G401 (cell line): ENCODE measurements around the gene CERS3. TPM values are rescaled to one million over a fixed set of nuclear protein-coding genes. Genes with fewer than 3 reads are reported as not detected.

Experiments used
- DNase-seq: peaks from one replicate; pipeline ENCODE4 v3.0.0-alpha.2; 2015; ENCODE audit warnings: low spot score
- in situ Hi-C: cut with HindIII; loops from 2 replicates; pipeline ENCODE4 v1.10.0; 2016; ENCODE audit warnings: low sequenced_read_pairs, mixed read lengths
- total RNA-seq: library from RNA; depleted of rRNA; stranded (reverse); fragments of >200 nt; shearing (Covaris generic); gene quantifications from 2 replicates; pipeline ENCODE4 v1.2.3, GENCODE V29; 2014; rRNA removed

CERS3 gene
- total RNA-seq, 1 experiment from 2014 or later: not detected

DNA sequence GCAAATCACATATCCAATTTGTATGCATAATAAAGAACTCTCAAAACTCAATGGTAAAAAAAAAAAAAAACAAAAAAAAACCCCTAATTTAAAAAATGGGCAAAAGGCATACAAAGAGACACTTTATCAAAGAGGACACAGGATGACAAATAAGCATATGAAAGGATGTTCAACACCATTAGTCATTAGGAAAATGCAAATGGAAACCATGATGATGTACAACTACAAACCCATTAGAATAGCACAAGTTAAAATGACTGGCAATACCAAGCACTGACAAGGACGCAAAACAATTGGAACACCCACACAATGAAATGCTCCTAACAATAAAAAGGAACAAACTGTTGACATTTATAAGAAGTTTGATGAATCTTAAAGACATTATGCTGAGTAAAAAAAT is 123.6 kb downstream of the CERS3 start:
- DNase-seq: no peak
- in situ Hi-C loops: no loop called here

DNA sequence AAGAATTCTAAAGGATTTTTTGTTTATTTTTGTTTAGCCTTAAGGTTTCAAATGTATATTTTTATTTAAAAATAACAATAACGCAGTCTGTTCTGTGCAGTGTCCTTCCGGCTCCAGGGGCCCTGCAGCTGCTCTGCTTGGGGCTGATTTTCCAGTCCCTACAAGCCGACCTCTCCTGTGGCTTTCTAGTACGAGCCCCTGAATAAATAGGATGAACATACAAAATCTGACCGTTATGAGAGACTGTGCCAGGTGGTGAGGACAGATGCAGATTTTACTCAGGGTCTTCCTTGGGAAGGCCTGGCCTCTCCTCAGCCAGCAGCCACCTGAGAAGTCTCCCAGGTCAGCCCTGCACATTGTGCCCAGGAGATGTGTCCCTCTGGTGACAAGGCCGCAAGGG is 127.8 kb downstream of the CERS3 start:
- no peak for DNase-seq
- in situ Hi-C loops: no loop called here

DNA sequence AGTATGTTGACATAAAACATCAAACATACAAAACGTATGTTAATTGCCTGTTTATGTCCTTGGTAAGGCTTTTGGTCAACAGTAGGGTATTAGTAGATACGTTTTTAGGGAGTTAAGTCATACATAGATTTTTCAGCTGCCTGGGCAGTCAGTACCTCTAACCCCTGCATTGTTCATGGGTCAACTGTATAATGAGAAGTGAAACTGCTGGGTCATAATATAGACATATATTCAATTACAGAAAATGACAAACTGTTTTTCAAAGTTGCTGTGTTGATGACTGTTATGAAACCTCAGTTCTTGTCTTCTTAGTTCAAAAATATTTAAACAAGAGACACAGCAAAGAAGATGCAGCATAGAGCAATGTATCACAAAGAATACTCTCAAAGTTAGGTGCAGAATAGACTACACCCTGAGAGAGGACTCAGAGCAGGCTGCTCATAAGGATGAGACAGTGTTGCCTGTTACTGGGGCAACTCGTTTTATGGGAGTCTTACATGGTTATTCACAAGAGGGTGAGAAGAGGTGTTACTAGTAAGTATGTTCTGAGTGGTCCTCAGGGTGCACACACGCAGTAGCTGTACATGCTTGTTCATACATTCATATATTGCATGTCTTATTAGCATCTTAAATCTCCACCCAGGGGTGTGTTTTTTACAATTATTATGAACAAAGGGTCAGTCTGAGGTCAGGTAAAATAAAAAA is 133.9 kb downstream of the CERS3 start:
- in situ Hi-C loops: no loop called here
- DNase-seq: no peak

DNA sequence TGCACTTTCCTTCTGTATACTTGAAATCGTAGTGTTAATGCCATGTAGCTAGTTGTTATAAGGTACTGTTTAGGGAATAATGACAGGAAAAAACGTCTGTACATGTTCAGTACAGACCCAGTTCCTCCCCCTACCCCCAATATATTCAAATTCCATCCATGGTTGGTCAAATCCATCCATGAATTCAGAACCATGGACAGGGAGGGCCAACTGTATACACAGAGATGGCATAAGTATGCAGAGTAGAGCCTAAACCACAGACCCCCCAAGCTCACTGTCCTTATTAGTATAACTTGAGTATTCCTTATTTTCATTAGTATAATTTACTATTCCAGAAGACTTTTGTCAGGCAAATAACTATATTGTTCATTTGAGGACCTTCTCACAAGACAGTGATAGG is 135.7 kb downstream of the CERS3 start:
- in situ Hi-C loops: no loop called here
- DNase-seq: no peak

DNA sequence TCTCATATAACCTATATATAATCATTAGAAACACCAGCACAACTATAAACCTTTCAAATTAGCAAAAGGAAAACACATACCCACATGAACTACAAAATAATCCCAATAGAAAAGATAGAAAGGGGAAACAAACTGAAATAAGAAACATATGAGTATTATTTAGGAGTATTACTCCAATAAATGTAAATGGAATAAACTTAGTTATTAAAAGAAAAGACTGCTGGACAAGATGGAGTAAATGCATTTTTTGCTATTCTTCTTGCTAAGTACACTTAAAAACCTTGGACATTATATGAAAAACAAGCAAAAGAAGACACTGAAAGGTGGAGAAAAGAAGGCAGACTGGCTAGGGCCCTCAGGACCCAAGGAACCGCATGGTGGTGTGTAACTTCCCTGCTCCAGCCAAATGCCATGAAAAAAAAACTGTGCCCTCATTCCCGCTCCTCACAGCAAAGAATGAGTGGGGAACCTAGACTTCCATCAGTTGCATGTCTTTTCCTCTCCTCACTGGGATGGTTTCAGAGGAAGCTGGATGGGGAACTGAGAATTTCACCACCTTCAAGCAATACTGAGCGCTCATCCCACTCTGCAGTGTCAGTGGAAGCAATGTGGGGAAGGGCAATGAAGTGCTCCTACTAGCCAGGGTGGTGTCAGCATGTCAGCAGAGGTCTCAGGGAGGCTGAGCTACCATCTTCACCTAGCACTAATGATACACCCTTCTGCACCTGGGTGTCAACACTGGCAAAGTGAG is 143.3 kb downstream of the CERS3 start:
- DNase-seq: no peak
- in situ Hi-C loops: no loop called here

DNA sequence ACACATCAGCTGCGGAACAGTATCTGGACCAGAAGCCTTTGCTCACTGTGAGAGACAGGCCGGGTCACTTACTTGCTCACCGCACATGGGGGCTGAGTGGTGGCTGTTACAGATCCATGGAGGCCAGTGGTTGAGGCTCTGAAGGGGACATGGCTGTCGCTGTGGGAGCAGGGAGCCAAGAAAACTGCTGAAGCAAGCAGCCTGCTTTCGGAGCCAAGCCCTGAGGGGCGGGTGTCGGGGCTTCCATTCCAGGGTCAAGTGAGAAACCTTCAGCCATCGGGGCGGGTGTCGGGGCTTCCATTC is 144.7 kb downstream of the CERS3 start:
- in situ Hi-C loops: no loop called here
- no peak for DNase-seq

DNA sequence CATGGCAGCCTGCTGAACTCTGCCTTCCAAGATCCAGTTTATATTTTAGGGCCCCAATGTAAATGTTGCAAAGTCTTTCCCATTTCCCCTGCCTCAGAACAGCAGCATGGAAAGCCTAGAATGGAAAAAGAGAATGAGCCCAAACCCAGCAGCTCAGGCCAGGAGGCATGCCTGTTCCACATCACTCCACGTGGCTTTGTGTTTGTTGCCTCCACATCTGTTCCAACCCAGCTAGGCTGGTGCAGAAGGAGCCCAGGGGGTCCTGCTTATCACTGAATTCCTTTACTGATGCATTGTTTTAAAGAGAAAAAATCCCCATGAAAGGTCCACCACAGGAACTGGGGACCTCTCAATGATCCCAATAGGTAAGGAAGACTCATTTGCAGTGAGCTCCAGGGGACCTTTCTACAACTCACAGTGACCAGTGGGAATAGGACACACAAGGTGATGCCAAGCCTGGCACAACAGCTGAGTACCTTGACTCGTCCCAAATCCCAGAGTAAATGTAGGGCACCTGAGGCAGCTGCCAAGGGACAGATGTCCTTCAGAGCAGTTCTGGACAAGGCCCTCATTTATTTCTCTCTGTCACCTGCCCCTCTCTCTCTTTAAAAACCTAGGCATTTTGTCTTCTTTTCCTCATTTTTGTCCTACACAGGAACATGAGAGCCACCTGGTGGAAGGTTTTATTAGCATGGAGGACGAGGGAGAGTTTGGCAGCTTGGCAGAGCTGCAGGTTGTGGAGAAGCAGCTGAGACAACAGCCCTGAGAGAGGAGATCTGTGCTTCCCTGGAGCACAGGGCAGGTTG is 145.2 kb downstream of the CERS3 start:
- DNase-seq: peak; percentile 30
- in situ Hi-C loops: no loop called here

DNA sequence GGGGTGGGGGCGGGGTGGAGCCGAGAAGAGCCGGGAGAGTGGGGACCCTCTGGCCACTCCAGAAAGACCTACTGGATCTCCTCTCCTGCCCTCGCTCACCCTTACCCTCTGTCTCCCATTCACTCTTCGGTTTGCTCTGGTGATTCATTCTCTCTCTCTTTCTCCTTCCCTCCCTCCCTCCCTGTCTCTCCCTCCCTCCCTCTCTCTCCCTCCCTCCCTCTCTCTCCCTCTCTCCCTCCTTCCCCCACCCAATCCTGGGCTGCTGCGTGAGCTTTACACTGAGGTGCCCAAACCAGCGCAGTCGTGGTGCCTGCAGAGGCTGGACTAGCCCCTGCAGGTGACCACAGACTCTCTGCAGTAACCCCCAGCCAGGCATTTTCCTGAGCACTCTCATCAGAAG is 154.8 kb downstream of the CERS3 start:
- in situ Hi-C loops: no loop called here
- DNase-seq: no peak

DNA sequence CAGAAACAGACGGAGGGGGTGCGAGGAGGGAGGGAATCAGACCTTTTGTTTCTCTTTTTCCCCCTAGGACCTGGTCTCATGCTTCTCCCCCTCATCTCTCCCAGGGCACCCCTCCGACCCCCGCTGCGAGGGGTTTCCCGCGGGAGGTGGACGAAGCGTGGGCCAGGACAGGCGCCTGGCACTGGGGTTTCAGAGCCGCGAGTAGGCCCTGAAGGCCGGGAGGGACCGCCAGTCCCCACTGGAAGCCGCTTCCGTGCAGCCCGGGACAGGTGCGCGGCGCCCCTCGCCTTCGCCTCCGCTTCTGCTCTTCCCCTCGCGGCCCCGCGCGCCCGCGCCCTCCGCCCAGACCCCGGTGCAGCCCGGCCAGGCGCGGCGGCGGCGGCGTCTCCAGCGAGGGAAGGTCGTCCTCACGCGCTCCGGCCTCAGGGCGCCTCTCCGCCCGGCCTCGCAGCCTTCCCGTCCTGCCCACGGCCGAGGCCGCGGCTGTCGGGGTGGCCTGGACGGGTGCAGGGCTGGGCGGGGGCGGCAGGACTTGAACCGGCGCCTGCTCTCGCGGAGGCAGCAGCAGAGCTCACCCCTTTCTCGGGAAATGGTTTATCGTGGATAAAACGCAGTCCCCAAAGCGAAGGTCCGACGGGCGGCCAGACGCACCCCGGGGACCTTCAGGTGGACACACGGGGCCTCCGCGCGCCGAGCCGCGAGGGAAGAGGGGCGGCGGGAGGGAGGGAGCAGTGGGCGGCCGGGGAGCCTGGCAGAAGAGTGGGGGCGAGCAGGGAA is 155.4 kb downstream of the CERS3 start:
- in situ Hi-C loops: no loop called here
- DNase-seq: no peak

DNA sequence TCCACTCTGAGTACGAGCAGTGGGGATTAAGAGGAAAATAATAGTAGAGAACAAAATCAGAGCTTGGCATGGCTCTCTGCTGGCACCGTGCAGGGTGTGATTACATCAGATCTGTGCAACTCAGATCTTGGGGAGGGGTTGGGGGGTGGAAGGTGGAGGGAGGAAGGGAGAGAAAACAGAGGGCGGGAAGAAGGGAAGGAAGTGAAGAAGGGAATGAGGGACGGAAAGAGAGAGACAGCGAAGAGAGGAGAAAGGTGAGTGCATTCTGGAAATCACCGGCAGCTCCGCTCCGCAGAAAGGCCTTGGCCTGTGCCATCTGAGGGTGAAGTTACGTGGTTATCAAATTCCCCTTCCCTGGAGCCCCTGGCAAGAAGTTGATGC is 156.0 kb downstream of the CERS3 start:
- peak; percentile 2 for DNase-seq
- in situ Hi-C loops: no loop called here

DNA sequence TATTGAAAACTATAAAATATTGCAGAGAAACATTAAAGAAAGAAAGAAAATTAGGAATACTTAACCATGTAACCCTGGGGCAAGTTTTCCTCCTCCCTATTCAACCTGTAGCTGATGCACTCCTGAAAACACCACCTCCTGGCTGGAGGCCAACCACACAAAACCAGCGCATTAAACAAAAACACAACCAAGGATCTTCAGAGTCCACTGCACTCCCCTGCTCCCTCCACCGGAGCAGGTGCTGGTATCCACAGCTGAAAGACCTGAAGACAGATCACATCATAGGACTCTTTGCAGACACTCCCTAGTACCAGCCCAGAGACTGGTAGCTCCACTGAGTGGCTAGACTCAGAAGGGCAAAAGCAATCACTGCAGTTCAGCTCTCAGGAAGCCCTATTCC is 173.4 kb downstream of the CERS3 start:
- in situ Hi-C loops: no loop called here
- no peak for DNase-seq

DNA sequence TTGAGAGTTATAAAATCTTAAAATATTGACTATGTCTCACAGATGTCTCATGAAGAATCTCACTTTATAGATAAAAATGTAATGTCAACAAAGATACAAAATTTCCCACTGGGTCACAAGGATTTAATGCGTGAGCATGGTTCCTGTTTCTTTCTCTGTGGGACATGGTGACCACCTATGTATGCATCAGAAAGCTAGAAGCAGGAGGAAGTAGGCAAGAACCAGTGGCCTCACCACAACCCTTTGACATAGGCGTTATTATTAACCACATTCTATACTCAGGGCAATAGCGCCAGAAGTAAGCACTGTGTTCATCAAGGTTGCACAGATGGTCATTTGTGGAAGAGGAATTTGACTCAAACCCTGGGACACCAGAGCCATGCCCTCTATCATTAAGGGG is 175.3 kb downstream of the CERS3 start:
- DNase-seq: no peak
- in situ Hi-C loops: no loop called here

DNA sequence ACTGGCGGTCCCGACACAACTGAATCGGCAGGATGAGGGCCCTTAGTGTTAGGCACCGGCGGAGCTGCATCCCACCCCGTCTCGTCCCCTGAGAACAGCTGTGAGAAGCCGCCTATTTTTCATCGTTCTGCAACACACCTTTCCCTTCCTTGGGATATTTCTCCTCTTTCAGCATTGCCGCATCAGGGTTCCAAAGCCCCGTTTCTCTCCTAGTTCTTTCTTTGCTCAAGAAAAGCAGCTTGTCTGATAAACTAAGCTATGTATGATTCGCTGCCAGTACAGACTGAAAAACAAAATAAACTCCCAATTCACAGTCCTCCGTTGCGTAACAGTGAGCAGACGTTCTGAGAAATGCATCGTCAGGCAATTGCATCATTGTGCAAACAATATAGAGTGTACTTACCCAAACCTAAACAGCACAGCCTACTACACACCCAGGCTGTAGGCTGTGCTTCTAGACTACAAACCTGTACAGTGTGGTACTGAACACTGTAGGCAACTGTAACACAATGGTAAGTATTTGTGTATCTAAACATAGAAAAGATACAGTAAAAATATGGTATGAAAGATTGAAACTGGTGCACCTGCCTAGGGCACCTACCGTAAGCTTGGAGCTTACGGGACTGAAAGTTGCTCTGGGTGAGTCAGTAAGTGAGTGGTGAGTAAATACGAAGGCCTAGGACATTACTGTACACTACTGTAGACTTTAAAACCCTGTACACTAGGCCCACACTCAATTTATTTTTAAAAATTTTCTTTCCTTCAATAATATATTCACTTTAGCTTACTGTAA is 178.1 kb downstream of the CERS3 start:
- in situ Hi-C loops: no loop called here
- DNase-seq: no peak

Other genes with a start within 250 kb of the CERS3 start
- 1.3 TPM in 1 of 2 replicates, not detected in the other for gene ADAMTS17, start 187.0 kb downstream of the CERS3 start, total RNA-seq
- gene LINS1, start 73.2 kb upstream of the CERS3 start, total RNA-seq: 18.2 and 22.3 TPM in 2 replicates
- 8.6 and 12.2 TPM in 2 replicates for gene ASB7, start 73.6 kb upstream of the CERS3 start, total RNA-seq